Gastrocnemius medialis (tissue), 4 donors: ENCODE results near the gene POLH. TPM values are rescaled to one million over a fixed set of nuclear protein-coding genes. Genes with fewer than 3 reads are reported as not detected.

Source experiments
- ATAC-seq, 2 donors: fragments of 150-250 bp; one replicate each; pipeline ENCODE4 v1.9.1; 2016
- DNase-seq, 2 donors: peaks; one replicate each; pipeline ENCODE4 v3.0.0-alpha.2; 2019
- H3K27ac ChIP-seq, 4 donors: fragments of 200-600 bp; sonication (generic); 1 replicate in 1 of 4; 2 replicates in 3 of 4; pipeline ENCODE4 v1.5.1; 2016 to 2018; ENCODE audit warnings: mild to moderate bottlenecking in 2 of 4, moderate library complexity in 1 of 4
- H3K27me3 ChIP-seq, 3 donors: fragments of 200-600 bp; sonication (generic) in 2 of 3; 1 replicate in 1 of 3; 2 replicates in 2 of 3; pipeline versions ENCODE4 v1.5.1 to v1.6.0; 2016 to 2019; ENCODE audit warnings: mild to moderate bottlenecking in 1 of 3, moderate library complexity in 1 of 3
- H3K36me3 ChIP-seq, 2 donors: fragments of 200-600 bp; sonication (generic) in 1 of 2; one replicate each; pipeline ENCODE4 v1.5.1; 2017 to 2018
- H3K4me1 ChIP-seq, 2 donors: fragments of 200-600 bp; sonication (generic) in 1 of 2; one replicate each; pipeline ENCODE4 v1.5.1; 2016 to 2017; ENCODE audit warnings: mild to moderate bottlenecking in 2 of 2
- H3K4me3 ChIP-seq, 4 donors: fragments of 200-600 bp; sonication (generic) in 3 of 4; 1 replicate in 1 of 4; 2 replicates in 3 of 4; pipeline ENCODE4 v1.5.1; 2016 to 2019; ENCODE audit warnings: mild to moderate bottlenecking in 2 of 4
- H3K9me3 ChIP-seq, 3 donors: fragments of 200-600 bp; sonication (generic) in 2 of 3; 1 replicate in 1 of 3; 2 replicates in 2 of 3; pipeline ENCODE4 v1.5.1; 2016 to 2019
- CTCF ChIP-seq, 5 experiments: fragments of 450-650 bp in 3 of 5; fragments of 200-600 bp in 2 of 5; sonication (generic) in 2 of 5; IDR thresholded peaks in 4 of 5; conservative IDR thresholded peaks in 1 of 5; 1 replicate in 4 of 5; 2 replicates in 1 of 5; pipeline ENCODE4 v1.5.1; 2016 to 2019; ENCODE audit warnings: antibody characterized with exemption in 5 of 5, mild to moderate bottlenecking in 3 of 5, moderate library complexity in 3 of 5
- POLR2A ChIP-seq, 2 donors: fragments of 450-650 bp; IDR thresholded peaks; one replicate each; pipeline ENCODE4 v1.6.1; 2017; ENCODE audit warnings: antibody characterized with exemption in 2 of 2, mild to moderate bottlenecking in 2 of 2, moderate library complexity in 2 of 2
- in situ Hi-C, 4 donors: fragments of 200-750 bp; cut with MboI; loops; one replicate each; pipeline versions ENCODE4 v1.15.0 to v1.8.0; 2017; ENCODE audit warnings: low sequenced_read_pairs in 4 of 4
- intact Hi-C: fragments of 100-400 bp; cut with DNase I; formaldehyde crosslinking; loops from one replicate; pipeline ENCODE4 v1.15.1; 2023; ENCODE audit warnings: low total_unique reads
- total RNA-seq, 4 donors: library from RNA; depleted of rRNA; stranded (reverse); fragments of >200 nt; gene quantifications; one replicate each; pipeline versions ENCODE4 v1.1.0 to v1.2.3, GENCODE V29; 2016

The POLH gene
- total RNA-seq, 4 donors from 2014 or later = 3.8 to 6.9 (median 5.3) TPM

- DNase-seq (no peak), ATAC-seq (no peak)
- Histone ChIP-seq H3K27ac (no peak overlapping the region), H3K4me3 (no peak overlapping the region), H3K27me3 (no peaks in the 10 kb centered on the region), H3K4me1 (peaks cover 1 to 3% of the 10 kb centered on the region in 2 donors), H3K36me3 (peaks cover 0 to 67% of the 10 kb centered on the region in 2 donors), H3K9me3 (no peaks in the 10 kb centered on the region)
- TF ChIP-seq POLR2A (IDR thresholded peaks at IDR 0.05) (no peak), CTCF (IDR thresholded peaks at IDR 0.05 in 4 of 5, conservative IDR thresholded peaks at IDR 0.05 in 1 of 5) (no peak)
- intact Hi-C loops (no loop called here), in situ Hi-C loops (no loop called here)
Measured at GRCh38 chr6:43621836-43622180, 45.8 kb downstream of the POLH start.

GRCh38 chr6:43622541-43622940 lies 46.6 kb downstream of the POLH start:
- in situ Hi-C loops = no loop called here
- no peak for DNase-seq

GRCh38 chr6:43623880-43624785 lies 48.1 kb downstream of the POLH start:
- no peak overlapping the region for H3K4me3 ChIP-seq
- peaks cover 0 to 67% of the 10 kb centered on the region in 2 donors for H3K36me3 ChIP-seq
- no peak overlapping the region for H3K27ac ChIP-seq
- H3K27me3 ChIP-seq = no peaks in the 10 kb centered on the region
- TF ChIP-seq CTCF (IDR thresholded peaks at IDR 0.05 in 4 of 5, conservative IDR thresholded peaks at IDR 0.05 in 1 of 5) (no peak), POLR2A (IDR thresholded peaks at IDR 0.05) (no peak)
- intact Hi-C loops (no loop called here), in situ Hi-C loops (no loop called here)
- DNase-seq (no peak), ATAC-seq (no peak)
- peaks cover 15 to 17% of the 10 kb centered on the region in 2 donors for H3K4me1 ChIP-seq
- H3K9me3 ChIP-seq = no peaks in the 10 kb centered on the region

More at GRCh38 chr6:43622541-43622940, 46.6 kb downstream of the POLH start:
- ATAC-seq = no peak
- Histone ChIP-seq H3K4me1 (peaks cover 9% of the 10 kb centered on the region in 2 donors), H3K27me3 (no peaks in the 10 kb centered on the region), H3K36me3 (peaks cover 0 to 67% of the 10 kb centered on the region in 2 donors), H3K27ac (no peak overlapping the region), H3K4me3 (no peak overlapping the region), H3K9me3 (no peaks in the 10 kb centered on the region)
- TF ChIP-seq POLR2A (IDR thresholded peaks at IDR 0.05) = no peak
- intact Hi-C loops = no loop called here

- in situ Hi-C loops (no loop called here), intact Hi-C loops (loop anchor here (5.0 kb wide), 1 partner anchor 622 kb away; the partner anchor contains the start of gene HSP90AB1)
- no peak for TF ChIP-seq CTCF (IDR thresholded peaks at IDR 0.05 in 4 of 5, conservative IDR thresholded peaks at IDR 0.05 in 1 of 5)
- no peak for TF ChIP-seq POLR2A (IDR thresholded peaks at IDR 0.05)
- H3K4me3 ChIP-seq = no peak overlapping the region
- DNase-seq = no peak
- peaks cover 15 to 17% of the 10 kb centered on the region in 2 donors for H3K4me1 ChIP-seq
- peaks cover 0 to 62% of the 10 kb centered on the region in 2 donors for H3K36me3 ChIP-seq
- no peak overlapping the region for H3K27ac ChIP-seq
- H3K9me3 ChIP-seq = no peaks in the 10 kb centered on the region
- H3K27me3 ChIP-seq = no peaks in the 10 kb centered on the region
- no peak for ATAC-seq
Measured at GRCh38 chr6:43624786-43625288, 48.9 kb downstream of the POLH start.

- in situ Hi-C loops (no loop called here), intact Hi-C loops (loop anchor here (5.0 kb wide), 1 partner anchor 622 kb away; the partner anchor contains the start of gene HSP90AB1)
- no peak for TF ChIP-seq POLR2A (IDR thresholded peaks at IDR 0.05)
- no peak for TF ChIP-seq CTCF (IDR thresholded peaks at IDR 0.05 in 4 of 5, conservative IDR thresholded peaks at IDR 0.05 in 1 of 5)
- DNase-seq (no peak), ATAC-seq (no peak)
- Histone ChIP-seq H3K27ac (no peak overlapping the region), H3K36me3 (peaks cover 0 to 55% of the 10 kb centered on the region in 2 donors), H3K4me3 (no peak overlapping the region), H3K4me1 (peaks cover 20 to 21% of the 10 kb centered on the region in 2 donors), H3K9me3 (no peaks in the 10 kb centered on the region), H3K27me3 (no peaks in the 10 kb centered on the region)
Measured at GRCh38 chr6:43625393-43625992, 49.5 kb downstream of the POLH start.
